Embryonic facial prominence (tissue), 1 donor: ENCODE measurements around the gene BACE2.
"Not testable (repeated sequence)": the region's sequence is repeated elsewhere in the genome, so short reads cannot be mapped to it uniquely, and the experiment has no call there.

ENCODE experiments used
- DNase-seq: peaks from one replicate; pipeline ENCODE4 v3.0.0-alpha.2; 2016; ENCODE audit errors: extremely low spot score

The BACE2 gene

DNA sequence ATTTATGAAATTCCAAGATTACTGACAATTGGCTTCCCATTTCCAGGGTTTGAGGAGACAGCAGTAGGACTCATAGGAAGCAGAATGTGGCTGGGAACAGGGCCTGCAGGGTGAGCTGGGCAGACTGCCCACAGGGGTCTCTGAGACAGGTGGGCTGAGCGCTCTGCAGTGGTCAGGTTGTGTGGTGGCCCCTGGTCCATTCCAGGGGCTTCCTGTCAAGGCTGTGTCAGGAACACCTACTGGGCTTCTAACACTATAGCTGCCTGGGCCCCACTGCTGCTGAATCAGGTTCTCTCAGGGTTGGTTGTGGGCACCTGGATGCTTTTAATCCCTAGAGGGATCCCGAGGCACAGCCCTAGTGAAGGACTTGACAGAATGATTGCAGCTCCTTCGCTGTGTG is 72.1 kb downstream of the BACE2 start:
- DNase-seq: no peak

DNA sequence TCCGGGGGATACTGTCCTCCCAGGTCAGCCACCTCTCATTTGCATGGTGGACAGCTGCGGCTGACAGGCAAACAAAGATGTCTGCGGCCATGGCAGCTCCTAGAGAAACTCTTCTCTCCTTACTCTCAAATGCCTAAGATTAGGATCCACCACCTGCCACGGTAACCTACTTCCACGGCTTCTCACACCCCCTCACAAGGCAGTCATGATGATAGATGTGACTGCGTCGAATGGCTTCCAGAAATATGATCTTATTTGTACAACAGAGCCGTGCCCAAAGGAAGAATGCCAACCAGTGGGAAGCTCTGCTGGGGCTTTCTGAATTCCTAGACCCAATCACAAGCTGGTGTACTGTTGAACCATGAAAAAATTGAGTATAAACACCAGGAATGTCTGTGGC is 73.4 kb downstream of the BACE2 start:
- DNase-seq: no peak

DNA sequence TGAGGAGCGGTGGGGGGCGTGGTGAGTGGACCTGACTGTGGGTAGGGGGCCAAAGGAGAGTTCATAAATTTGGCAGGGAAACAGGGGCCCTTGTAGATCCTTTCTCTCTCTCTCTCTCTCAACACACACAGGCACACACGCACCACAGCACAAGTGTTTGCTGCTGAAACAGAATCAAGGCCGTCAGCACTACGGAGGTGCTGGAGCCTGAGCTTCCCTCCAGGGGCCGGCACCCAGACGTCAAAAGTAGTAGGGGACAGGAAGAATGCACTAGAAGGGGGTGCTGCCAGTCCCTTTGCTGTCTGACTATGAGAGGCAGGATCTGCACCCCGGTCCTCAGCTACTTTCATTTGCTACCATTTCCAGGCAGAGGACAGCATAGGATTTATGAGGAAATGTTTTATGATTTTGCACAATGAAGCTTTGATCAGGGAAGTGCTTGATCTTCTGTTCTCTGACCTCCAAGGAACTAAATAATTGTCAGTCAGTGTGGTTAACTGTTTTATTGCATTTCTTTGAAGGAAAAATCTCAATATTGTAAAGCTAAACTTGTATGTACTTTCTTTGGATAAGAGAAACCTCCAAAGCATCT is 74.4 kb downstream of the BACE2 start:
- no peak for DNase-seq

DNA sequence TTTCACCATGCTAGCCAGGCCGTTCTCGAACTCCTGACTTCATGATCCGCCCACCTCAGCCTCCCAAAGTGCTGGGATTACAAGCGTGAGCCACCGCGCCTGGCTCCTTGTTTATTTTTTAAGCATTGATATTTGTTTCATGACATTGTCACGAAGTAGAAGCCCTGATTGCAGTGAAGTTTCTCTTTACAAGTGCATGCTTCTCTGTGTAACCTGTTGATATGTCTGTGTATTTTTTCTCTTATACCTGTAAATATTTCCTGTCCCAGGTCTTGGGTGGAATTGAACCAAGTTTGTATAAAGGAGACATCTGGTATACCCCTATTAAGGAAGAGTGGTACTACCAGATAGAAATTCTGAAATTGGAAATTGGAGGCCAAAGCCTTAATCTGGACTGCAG is 75.1 kb downstream of the BACE2 start:
- DNase-seq: no peak

DNA sequence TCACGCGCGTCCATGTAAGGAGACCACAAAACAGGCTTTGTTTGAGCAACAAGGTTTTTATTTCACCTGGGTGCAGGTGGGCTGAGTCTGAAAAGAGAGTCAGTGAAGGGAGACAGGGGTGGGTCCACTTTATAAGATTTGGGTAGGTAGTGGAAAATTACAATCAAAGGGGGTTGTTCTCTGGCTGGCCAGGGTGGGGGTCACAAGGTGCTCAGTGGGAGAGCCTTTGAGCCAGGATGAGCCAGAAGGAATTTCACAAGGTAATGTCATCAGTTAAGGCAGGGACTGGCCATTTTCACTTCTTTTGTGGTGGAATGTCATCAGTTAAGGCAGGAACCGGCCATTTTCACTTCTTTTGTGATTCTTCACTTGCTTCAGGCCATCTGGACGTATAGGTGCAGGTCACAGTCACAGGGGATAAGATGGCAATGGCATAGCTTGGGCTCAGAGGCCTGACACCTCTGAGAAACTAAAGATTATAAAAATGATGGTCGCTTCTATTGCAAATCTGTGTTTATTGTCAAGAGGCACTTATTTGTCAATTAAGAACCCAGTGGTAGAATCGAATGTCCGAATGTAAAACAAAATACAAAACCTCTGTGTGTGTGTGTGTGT is 76.4 kb downstream of the BACE2 start:
- DNase-seq: not testable (repeated sequence)

DNA sequence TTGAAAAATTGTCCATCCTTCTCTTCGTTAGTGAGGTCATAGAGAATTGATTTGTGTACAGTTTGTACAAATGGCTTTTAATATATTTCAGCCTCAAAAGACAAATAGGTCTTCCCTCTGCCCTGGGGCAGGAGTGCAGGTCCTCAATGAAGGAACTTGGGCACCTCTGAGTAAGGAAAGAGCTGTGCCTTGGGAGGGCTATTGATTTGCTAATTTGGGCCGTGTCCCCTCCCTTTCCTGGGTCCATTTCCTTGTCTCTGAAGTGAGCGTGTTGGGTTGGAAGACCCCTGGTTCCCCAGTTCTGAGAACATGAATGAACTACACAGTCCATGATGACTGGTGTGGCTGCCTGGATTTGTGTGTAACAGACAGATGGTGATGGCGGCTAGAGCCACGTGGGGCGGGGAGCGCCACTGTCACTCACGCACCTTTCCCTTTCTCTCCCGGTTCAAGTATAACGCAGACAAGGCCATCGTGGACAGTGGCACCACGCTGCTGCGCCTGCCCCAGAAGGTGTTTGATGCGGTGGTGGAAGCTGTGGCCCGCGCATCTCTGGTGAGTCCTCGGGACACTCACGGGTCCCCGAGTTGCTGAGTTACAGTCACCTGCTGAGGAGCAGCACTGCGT is 77.7 kb downstream of the BACE2 start:
- no peak for DNase-seq

DNA sequence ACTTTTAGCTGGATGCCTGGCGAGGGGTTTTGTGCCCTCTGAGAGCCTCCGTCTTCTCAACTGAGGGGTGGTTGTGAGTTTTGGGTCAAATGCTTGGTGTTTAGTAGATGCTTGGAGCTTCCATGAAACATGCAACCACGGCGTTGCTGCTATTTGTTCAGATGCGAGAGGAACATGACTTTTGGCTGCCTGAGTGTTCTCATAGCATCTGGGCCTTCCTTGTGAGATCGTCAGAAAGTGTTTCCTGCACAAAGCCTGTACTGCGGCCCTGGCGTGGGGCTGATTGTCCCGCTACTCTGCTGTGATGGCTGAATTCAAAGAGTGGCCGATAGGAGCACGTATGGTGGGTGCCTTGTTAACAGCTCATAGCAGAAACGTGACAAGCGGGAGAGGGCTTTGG is 78.8 kb downstream of the BACE2 start:
- no peak for DNase-seq

DNA sequence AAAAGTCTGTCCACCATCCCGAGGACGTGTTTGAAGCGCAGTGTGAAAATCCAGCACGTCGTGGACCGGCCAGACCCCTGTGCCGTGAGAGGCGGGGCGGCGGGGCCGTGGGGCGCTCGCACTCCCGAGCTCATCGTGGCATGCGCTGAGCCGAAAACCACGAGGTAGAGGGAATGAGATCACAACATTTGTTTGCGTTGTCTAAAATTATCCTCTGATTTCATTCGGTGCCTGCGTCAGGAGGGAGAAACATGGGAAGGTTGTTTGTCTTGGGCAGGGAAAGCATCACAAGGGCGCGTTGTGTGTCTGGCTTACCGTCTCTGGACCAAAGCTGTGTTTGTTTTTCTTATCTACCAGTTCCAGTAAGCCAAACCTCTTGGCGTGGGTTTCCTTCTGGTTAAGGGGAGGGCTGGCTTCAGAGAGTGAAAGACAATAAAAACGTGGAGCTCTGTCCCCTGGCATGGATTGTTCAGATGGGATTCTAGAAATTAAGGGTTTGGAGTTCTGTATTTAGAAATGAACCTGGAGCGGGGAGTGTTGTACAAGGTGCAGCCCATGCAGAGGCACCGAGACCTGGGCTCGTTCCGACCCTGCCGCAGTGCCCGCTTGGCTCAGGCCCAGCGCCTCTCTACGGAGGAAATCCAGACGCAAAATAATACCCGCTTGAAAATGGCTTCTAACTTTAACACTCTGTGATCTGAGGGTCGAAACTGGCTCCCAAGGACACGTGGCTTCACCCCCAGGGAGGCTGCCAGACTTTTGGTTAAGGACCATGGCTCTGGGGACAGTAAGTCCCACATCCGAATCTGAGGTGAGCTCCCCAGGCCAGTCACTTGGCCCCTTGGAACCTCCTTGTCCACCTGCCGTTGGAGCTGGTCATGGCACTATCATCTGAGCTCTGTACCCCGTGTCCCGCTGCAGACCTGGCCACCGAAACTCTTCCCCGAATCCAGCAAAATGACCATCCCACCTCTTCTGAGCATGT is 79.9 kb downstream of the BACE2 start:
- DNase-seq: no peak

DNA sequence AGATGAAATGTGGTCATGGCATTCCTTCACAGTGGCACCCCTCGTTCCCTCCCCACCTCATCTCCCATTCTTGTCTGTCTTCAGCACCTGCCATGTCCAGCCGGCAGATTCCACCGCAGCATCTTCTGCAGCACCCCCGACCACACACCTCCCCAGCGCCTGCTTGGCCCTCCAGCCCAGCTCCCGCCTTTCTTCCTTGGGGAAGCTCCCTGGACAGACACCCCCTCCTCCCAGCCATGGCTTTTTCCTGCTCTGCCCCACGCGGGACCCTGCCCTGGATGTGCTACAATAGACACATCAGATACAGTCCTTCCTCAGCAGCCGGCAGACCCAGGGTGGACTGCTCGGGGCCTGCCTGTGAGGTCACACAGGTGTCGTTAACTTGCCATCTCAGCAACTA is 81.5 kb downstream of the BACE2 start:
- no peak for DNase-seq

DNA sequence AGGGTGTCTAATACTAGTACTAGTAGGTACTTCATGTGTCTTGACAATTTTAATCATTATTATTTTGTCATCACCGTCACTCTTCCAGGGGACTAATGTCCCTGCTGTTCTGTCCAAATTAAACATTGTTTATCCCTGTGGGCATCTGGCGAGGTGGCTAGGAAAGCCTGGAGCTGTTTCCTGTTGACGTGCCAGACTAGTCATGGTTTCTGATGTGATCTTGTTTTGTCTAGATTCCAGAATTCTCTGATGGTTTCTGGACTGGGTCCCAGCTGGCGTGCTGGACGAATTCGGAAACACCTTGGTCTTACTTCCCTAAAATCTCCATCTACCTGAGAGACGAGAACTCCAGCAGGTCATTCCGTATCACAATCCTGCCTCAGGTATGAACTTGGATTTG is 82.6 kb downstream of the BACE2 start:
- no peak for DNase-seq

DNA sequence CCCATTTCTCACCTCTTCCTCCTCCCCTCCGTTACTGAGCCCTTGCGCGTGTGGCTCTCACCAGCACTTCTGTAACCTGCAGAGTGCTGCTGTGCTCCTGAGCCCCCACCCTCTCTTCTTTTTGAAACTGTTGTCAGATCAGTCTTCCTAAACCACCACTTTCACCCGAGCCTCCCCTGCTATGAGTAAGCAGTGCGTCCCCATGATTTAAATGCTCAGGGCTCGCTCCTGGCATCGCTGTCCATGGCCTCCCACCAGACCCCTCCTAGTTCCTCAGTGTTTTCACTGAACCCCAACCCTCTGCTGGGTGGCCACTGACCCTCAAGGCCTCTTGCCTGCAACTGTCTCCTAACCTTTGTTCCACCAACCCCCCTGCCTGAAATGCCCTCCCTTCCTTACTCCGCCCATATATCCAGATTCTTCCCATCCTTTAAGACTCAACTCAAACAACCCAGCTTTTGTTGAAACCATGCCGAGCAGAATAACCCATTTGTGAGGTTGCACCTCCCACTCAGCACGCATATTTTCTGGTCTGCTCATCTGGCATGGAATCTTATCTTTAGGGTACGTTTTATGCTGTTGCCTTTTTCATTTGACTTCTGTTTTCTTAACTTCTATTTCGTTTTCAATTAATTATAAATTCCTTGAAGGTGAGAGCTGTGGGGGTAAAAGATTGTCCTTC is 84.1 kb downstream of the BACE2 start:
- no peak for DNase-seq

DNA sequence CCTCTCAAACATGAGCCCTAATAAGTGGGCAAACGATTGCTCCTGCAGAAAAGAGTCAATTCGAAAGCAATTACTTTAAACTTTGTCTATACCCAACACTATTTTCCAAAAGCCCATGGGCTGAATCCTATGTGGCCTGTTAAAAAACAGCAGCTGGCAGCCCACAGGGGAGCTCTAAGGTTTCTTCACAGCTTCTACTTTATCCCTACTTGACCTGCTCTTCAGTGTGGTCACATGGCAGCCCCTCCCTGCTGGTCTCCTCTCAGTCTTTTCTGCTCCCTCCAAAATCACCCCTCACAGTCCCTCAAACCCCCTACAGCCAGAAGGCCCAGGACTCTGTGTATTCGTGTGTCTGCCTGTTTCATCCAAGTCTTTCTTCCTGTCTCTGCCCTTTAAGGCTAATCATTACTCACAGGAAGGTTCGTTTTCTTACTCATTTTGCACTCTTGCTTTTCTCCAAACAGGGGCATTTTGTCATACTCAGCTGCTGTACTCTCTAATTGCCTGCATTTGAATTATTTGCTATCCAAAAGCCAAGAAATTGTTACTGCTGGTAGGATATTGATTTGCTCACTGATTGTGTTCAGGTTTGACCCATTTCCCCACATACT is 86.2 kb downstream of the BACE2 start:
- no peak for DNase-seq

DNA sequence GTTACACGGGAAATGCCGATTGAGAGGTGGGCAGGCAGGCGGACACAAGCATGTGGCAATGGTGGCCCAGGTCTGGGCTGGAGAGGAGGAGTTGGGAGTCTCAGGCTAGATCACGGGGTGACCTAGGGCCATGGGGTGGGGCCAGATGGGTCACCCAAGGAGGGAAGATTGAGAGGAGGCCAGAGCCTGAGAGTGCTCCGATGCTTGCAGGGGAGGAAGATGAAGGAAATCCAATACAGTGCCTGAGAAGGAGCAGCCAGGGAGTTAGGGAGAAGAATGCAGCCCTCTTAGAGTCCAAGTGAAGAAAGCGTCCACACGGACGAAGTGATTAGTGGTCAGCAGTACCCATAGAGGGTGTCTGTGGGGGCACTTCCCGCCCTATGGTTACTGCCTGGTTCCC is 87.2 kb downstream of the BACE2 start:
- no peak for DNase-seq

DNA sequence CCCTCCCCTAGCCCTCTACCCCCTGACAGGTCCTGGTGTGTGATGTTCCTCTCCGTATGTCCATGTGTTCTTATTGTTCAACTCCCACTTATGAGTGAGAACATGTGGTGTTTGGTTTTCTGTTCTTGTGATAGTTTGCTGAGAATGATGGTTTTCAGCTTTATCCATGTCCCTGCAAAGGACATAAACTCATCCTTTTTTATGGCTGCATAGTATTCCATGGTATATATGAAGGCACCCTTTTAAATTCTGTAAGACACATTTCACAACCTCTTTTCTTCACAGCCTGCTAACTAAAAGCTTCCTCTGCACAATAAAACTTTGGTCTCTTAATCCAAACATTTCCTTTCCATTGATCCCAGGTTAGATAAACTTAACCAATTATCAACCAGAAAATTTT is 88.3 kb downstream of the BACE2 start:
- not testable (repeated sequence) for DNase-seq

DNA sequence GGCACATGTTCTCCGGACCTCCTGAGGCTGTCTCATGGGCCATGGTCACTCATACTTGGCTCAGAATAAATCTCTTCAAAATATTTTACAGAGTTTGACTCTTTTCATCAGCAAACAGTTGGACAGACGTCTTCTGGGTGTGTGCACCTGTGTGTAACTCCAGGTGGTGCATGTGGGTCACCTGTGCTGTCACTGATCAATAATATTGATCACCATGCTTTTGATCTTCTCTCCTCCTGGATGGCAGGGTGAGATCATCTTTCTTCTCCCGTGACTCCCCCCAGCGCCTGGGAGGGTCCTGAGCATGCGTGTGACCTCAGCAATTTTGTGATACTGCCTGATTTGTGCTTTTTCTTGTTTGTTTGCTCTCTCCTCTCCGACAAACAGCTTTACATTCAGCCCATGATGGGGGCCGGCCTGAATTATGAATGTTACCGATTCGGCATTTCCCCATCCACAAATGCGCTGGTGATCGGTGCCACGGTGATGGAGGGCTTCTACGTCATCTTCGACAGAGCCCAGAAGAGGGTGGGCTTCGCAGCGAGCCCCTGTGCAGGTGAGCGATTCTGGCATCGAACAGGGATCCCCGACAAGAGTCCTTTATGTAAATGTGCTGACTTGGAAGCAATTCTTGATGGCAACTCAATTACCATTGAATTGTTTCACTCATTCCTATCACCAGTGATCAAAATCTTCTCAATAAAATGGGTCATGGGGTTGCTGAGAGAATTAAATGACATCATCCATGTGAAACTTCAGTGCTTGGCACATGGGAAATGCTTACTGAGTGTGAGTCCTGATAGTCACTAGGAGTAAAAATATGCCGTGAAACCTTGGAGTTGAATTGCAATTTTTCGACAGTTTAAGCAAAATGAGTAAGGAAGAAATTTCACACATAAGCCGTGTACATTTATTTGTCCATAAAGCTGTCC is 89.1 kb downstream of the BACE2 start:
- DNase-seq: no peak

DNA sequence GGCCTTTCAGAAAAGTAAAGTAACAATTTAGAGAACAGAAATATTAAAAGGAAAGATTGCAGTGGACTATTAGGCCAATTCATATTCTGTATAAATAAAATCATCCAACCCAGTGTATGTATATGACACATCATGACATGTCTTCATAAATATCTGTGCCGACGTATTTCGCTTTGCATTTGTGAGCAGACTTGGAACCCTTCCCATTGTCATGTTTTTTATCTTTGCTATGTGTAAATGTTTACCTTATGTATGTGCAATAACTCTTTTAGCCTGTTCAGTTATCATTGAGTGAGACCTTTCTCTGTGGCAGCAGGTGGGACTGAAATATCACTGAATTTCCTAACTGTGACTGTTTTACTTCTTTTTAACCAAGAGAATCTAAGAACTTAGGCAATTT is 90.7 kb downstream of the BACE2 start:
- DNase-seq: no peak

DNA sequence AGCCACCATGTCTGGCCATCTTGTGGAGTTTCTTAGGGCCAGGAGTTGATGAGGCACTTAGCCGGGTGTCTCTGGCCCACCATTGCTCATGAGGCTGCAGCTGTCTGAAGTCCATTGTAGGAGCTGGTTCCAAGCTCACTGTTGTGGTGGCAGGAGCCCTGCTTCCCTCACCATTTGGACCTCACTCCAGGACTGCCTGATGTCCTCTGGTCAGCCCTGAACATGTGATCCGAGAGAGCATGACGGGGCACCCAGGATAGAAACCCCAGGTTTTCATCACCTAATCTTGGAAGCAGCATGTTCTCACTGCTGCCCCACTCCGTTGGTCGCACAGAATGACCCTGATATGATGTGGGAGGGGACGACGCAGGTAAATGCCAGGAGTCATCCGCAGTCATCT is 92.5 kb downstream of the BACE2 start:
- DNase-seq: no peak

DNA sequence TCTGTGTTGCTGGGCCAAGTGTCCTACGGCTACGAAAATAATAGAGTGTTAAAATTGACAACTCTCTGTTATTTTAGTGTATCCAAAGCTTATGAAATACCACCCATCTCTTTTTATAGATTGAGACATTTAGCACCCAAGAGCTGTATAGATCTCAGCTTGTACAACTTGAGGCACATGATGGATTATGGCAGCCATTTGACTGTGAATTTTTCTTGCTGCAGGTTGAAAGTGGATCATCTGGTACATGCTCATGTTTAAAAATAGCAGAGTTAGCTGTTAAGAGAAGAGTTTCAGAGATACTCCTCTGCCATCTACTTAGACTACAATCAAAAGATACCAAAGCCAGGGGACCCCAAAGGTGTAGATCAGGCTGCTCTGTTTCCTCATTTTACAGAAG is 99.4 kb downstream of the BACE2 start:
- no peak for DNase-seq

DNA sequence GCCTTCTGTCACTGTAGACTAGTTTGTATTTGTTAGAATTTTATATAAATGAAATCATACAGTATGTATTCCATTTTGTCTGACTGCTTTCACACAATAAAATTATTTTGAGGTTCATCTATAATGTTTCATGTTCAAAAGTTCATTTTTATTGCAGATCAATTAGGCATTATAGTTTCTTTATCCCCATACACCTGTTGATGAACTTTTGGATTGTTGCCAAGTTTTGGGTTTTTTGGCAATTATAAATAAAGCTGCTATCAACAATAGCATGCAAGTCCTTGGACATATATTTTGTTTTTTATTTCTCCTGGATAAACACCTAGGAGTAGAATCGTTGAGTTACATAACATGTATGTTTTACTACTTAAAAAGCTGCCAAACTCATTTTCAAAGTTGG is 101.6 kb downstream of the BACE2 start:
- DNase-seq: no peak

DNA sequence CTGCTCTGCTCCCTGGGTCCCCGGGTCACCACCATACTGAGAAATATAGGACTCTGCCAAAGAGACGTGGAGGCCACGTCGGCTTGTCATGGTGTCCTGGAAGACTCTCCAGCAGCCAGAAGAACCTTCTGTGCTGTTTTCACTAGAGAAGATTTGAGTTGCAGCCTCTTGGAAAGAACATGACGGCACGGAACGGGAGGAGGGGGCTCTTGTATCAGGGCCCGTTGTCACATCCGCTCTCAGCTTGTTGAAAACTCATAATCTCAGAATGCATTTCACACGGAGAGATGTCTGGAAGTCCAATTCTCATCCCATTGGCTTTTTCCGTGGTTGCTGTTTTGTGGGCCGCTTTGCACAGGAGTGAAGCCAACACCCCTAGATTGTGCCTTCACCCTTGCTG is 109.2 kb downstream of the BACE2 start:
- DNase-seq: no peak
